PFSK-1 (cell line): ENCODE results near the gene MYO5C.

Experiments used
- FOXP2 ChIP-seq: optimal IDR thresholded peaks from 2 replicates; pipeline ENCODE3; 2011; ENCODE audit warnings: borderline replicate concordance, control low read depth, inconsistent platforms; ENCODE audit not compliant: insufficient read depth; ENCODE audit errors: extremely low read length, extremely low read depth
- POLR2AphosphoS5 ChIP-seq: IDR thresholded peaks from 2 replicates; pipeline ENCODE4 v1.6.1; 2012; ENCODE audit warnings: low read depth, mild to moderate bottlenecking, control low read depth, low read length, moderate library complexity
- SIN3A ChIP-seq: IDR thresholded peaks from 2 replicates; pipeline ENCODE4 v1.6.1; 2012; ENCODE audit warnings: mild to moderate bottlenecking, low read length, moderate library complexity, borderline replicate concordance; ENCODE audit not compliant: insufficient read depth
- TAF1 ChIP-seq: IDR thresholded peaks from 2 replicates; pipeline ENCODE4 v1.6.1; 2012; ENCODE audit warnings: low read length, control low read depth, borderline replicate concordance; ENCODE audit not compliant: insufficient read depth
- TF ChIP-seq, protein P1 (sequence below), 2 experiments: IDR thresholded peaks; 2 replicates each; pipeline versions ENCODE4 v1.6.1 to v1.8.0; 2011 to 2012; ENCODE audit warnings: low read depth in 2 of 2, low read length in 2 of 2, control low read depth in 1 of 2, inconsistent platforms in 1 of 2, mild to moderate bottlenecking in 1 of 2, moderate library complexity in 1 of 2; ENCODE audit not compliant: insufficient read depth in 1 of 2

The MYO5C gene

GRCh38 chr15:52263563-52264282 lies 31.9 kb downstream of the MYO5C start:
- TF ChIP-seq FOXP2: no peak

GRCh38 chr15:52262364-52262763 lies 33.2 kb downstream of the MYO5C start:
- TF ChIP-seq, protein P1, sequence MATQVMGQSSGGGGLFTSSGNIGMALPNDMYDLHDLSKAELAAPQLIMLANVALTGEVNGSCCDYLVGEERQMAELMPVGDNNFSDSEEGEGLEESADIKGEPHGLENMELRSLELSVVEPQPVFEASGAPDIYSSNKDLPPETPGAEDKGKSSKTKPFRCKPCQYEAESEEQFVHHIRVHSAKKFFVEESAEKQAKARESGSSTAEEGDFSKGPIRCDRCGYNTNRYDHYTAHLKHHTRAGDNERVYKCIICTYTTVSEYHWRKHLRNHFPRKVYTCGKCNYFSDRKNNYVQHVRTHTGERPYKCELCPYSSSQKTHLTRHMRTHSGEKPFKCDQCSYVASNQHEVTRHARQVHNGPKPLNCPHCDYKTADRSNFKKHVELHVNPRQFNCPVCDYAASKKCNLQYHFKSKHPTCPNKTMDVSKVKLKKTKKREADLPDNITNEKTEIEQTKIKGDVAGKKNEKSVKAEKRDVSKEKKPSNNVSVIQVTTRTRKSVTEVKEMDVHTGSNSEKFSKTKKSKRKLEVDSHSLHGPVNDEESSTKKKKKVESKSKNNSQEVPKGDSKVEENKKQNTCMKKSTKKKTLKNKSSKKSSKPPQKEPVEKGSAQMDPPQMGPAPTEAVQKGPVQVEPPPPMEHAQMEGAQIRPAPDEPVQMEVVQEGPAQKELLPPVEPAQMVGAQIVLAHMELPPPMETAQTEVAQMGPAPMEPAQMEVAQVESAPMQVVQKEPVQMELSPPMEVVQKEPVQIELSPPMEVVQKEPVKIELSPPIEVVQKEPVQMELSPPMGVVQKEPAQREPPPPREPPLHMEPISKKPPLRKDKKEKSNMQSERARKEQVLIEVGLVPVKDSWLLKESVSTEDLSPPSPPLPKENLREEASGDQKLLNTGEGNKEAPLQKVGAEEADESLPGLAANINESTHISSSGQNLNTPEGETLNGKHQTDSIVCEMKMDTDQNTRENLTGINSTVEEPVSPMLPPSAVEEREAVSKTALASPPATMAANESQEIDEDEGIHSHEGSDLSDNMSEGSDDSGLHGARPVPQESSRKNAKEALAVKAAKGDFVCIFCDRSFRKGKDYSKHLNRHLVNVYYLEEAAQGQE (IDR thresholded peaks at IDR 0.05; ENCODE audit: insufficient read depth in 1 of 2, low read depth in 2 of 2, low read length in 2 of 2): no peak
- no peak for TF ChIP-seq FOXP2
- TF ChIP-seq TAF1: no peak
- no peak for TF ChIP-seq POLR2AphosphoS5
- TF ChIP-seq SIN3A: no peak

DNA sequence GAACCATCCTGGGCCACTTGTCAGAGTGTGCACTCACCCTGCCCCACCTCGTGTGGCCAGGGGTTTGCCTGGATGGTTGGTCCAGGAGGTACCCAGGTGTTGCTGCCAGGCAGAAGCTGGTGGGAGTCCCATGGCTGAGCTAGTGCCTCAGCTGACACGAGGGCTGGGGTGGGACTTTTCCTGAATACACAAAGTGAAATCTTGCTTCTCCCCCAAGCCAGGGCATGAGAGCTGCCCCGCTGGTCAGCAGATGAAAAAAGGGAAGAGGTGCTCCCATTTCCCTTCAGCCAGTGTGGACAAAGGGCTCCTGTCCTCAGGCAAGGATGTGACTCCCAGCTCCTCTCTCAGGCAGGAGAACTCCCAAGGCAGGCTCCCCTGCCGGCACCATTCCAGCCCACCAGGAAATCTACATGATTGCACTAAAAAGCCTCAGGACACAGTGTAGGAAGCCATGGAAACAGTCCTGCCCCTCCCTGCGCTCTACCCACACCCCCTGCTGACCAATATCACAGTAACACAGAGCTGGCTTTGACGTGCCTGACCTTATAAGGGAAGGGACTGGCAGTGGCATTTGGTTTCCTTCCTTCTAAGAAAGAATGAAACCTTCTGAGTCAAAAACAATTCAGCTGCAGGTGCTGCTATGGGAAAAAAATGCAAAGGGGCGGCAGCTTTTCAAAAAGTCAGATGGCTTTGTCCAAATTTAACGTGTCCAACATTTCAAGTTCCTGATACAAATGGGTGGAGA lies 33.9 kb downstream of the MYO5C start:
- TF ChIP-seq, protein P1 (IDR thresholded peaks at IDR 0.05; ENCODE audit: insufficient read depth in 1 of 2, low read depth in 2 of 2, low read length in 2 of 2): no peak
- TF ChIP-seq TAF1 (no peak), POLR2AphosphoS5 (no peak), SIN3A (no peak), FOXP2 (no peak)

- no peak for TF ChIP-seq TAF1
- no peak for TF ChIP-seq FOXP2
- TF ChIP-seq, protein P1 (IDR thresholded peaks at IDR 0.05; ENCODE audit: insufficient read depth in 1 of 2, low read depth in 2 of 2, low read length in 2 of 2): no peak
- no peak for TF ChIP-seq POLR2AphosphoS5
- TF ChIP-seq SIN3A: no peak
Observed at GRCh38 chr15:52261026-52261425, 34.6 kb downstream of the MYO5C start.

DNA sequence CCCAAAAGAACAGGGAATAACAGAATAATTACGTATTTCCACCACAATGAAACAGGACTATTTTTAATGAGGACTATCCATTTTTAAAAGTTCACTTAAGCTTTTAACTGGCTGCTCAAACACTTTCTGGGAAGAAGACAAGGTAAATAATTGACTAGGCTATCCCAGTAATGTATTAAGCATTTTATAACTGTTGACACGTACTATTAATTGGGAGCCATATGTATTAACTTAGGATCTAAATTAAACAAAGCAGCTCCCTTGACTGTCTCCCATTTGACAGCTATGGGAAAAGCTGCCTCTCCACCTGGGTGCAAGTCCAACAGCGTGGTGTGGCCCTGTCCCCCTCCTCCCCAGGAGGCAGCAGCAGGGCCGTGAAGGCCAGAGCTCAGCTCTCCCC lies 36.1 kb downstream of the MYO5C start:
- TF ChIP-seq TAF1: no peak
- no peak for TF ChIP-seq SIN3A
- TF ChIP-seq, protein P1 (IDR thresholded peaks at IDR 0.05; ENCODE audit: insufficient read depth in 1 of 2, low read depth in 2 of 2, low read length in 2 of 2): no peak
- TF ChIP-seq FOXP2: no peak
- TF ChIP-seq POLR2AphosphoS5: no peak
